Endothelial cell of umbilical vein (primary cell): ENCODE measurements around the gene NKX1-1. TPM values are rescaled to one million over a fixed set of nuclear protein-coding genes. Genes with fewer than 3 reads are reported as not detected.

ENCODE experiments used
- BruUV-seq: library from RNA; stranded (reverse); fragments of 400-500 nt; replicated peaks from 2 replicates; lab custom pipeline; 2021; lab: Mats Ljungman, UMichigan
- CTCF ChIA-PET: fragments of 300-600, 350-600 bp; sonication (Branson Sonifier 250); formaldehyde crosslinking; loops from one replicate; lab custom pipeline; 2021; ENCODE audit warnings: antibody characterized with exemption, inconsistent platforms; lab: Charles Lee
- POLR2A ChIA-PET: fragments of 300-600, 350-600 bp; sonication (Branson Sonifier 250); formaldehyde crosslinking; loops from one replicate; lab custom pipeline; 2021; ENCODE audit warnings: antibody characterized with exemption, inconsistent platforms; lab: Charles Lee
- DNase-seq: peaks from one replicate; pipeline ENCODE4 v3.0.0-alpha.2; 2011; ENCODE audit warnings: low read depth, low spot score
- FAIRE-seq: peaks from 2 replicates; lab custom pipeline; 2011; peaks lifted over from hg19 to GRCh38; lab: Jason Lieb, UNC
- H2AFZ ChIP-seq: 2 replicates; pipeline ENCODE4 v1.6.0; 2012; ENCODE audit warnings: low read depth, low read length, control low read depth, inconsistent platforms
- H3K27ac ChIP-seq: 2 replicates; pipeline ENCODE4 v1.5.1; 2011; ENCODE audit warnings: low read depth, mild to moderate bottlenecking, control low read depth, low read length, moderate library complexity; ENCODE audit not compliant: insufficient read depth
- H3K27me3 ChIP-seq, 2 experiments: 2 replicates each; pipeline versions ENCODE4 v1.6.0 to v1.6.1; 2011; ENCODE audit warnings: low read length in 2 of 2, mixed read lengths in 1 of 2; ENCODE audit not compliant: control insufficient read depth in 2 of 2, insufficient read depth in 2 of 2
- H3K36me3 ChIP-seq, 2 experiments: 2 replicates in 1 of 2; 3 replicates in 1 of 2; pipeline ENCODE4 v1.5.1; 2011; ENCODE audit warnings: low read length in 2 of 2, mild to moderate bottlenecking in 1 of 2, moderate library complexity in 1 of 2; ENCODE audit not compliant: control insufficient read depth in 2 of 2, insufficient read depth in 2 of 2; ENCODE audit errors: extremely low read depth in 1 of 2
- H3K4me1 ChIP-seq: 3 replicates; pipeline ENCODE4 v1.5.1; 2011; ENCODE audit warnings: mild to moderate bottlenecking, low read length; ENCODE audit not compliant: control insufficient read depth, insufficient read depth; ENCODE audit errors: extremely low read depth
- H3K4me2 ChIP-seq: 2 replicates; pipeline ENCODE4 v1.6.1; 2011; ENCODE audit warnings: low read length, control low read depth, mixed read lengths; ENCODE audit not compliant: insufficient read depth
- H3K4me3 ChIP-seq, 3 experiments: fragments of 200-600 bp in 1 of 3; sonication (generic), shearing (Covaris generic) in 1 of 3; replicated peaks in 1 of 3; 2 replicates each; pipeline ENCODE4 v1.5.1; 2011 to 2016; ENCODE audit warnings: control low read depth in 3 of 3, low read length in 3 of 3, mild to moderate bottlenecking in 2 of 3, inconsistent platforms in 1 of 3, low read depth in 1 of 3, moderate library complexity in 1 of 3; ENCODE audit not compliant: insufficient read depth in 1 of 3
- H3K79me2 ChIP-seq: 2 replicates; pipeline ENCODE4 v1.6.0; 2012; ENCODE audit warnings: low read length, inconsistent platforms; ENCODE audit not compliant: control insufficient read depth, insufficient read depth
- H3K9ac ChIP-seq: replicated peaks from 2 replicates; pipeline ENCODE3; 2011; ENCODE audit warnings: low read length, control low read depth; ENCODE audit not compliant: insufficient read depth; ENCODE audit errors: extremely low read depth
- H3K9me1 ChIP-seq: replicated peaks from 3 replicates; pipeline ENCODE4 v1.6.0; 2011; ENCODE audit warnings: mild to moderate bottlenecking, low read length; ENCODE audit not compliant: control insufficient read depth, insufficient read depth; ENCODE audit errors: extremely low read depth
- H3K9me3 ChIP-seq: replicated peaks from 2 replicates; pipeline ENCODE4 v1.5.1; 2012; ENCODE audit warnings: low read length, inconsistent platforms; ENCODE audit not compliant: control insufficient read depth, insufficient read depth
- H4K20me1 ChIP-seq: replicated peaks from 2 replicates; pipeline ENCODE3; 2011; ENCODE audit warnings: mild to moderate bottlenecking, low read length; ENCODE audit not compliant: control insufficient read depth, insufficient read depth; ENCODE audit errors: extremely low read depth
- EZH2 ChIP-seq: IDR thresholded peaks from 2 replicates; pipeline ENCODE4 v1.6.1; 2012; ENCODE audit warnings: borderline replicate concordance, low read depth, mild to moderate bottlenecking, moderate library complexity, low read length, inconsistent platforms; ENCODE audit not compliant: severe bottlenecking
- FOS ChIP-seq: IDR thresholded peaks from 2 replicates; pipeline ENCODE4 v1.6.1; 2011; ENCODE audit warnings: mild to moderate bottlenecking, low read length, moderate library complexity, borderline replicate concordance; ENCODE audit not compliant: insufficient read depth
- GATA2 ChIP-seq: IDR thresholded peaks from 2 replicates; pipeline ENCODE4 v1.7.0; 2011; ENCODE audit warnings: low read depth, mild to moderate bottlenecking, moderate library complexity, mixed read lengths, low read length; ENCODE audit not compliant: insufficient read length, insufficient read depth
- JUN ChIP-seq: IDR thresholded peaks from 2 replicates; pipeline ENCODE4 v1.6.1; 2011; ENCODE audit warnings: borderline replicate concordance, low read depth; ENCODE audit not compliant: insufficient read length, insufficient read depth
- MYC ChIP-seq: IDR thresholded peaks from one replicate; pipeline ENCODE4 v1.6.1; 2011; ENCODE audit warnings: mild to moderate bottlenecking, low read depth, low read length
- POLR2A ChIP-seq: IDR thresholded peaks from 2 replicates; pipeline ENCODE4 v1.6.1; 2012; ENCODE audit warnings: low read depth, mild to moderate bottlenecking, control low read depth, low read length
- POLR2AphosphoS5 ChIP-seq: IDR thresholded peaks from 2 replicates; pipeline ENCODE4 v1.6.1; 2012; ENCODE audit warnings: low read depth, mild to moderate bottlenecking, control low read depth, low read length, moderate library complexity; ENCODE audit not compliant: insufficient read depth
- dilution Hi-C: fragments of 300-500 bp; cut with MboI; formaldehyde crosslinking; loops from one replicate; pipeline ENCODE4 v1.15.0; 2019; ENCODE audit warnings: low sequenced_read_pairs; ENCODE audit not compliant: extremely low pct_ligation_motif_present
- intact Hi-C: fragments of 100-400 bp; cut with micrococcal nuclease; formaldehyde crosslinking; loops from one replicate; pipeline ENCODE4 v1.10.0; 2022
- polyA plus RNA-seq, 4 experiments: library from polyadenylated mRNA; depleted of rRNA in 3 of 4; stranded (reverse) in 3 of 4; unstranded in 1 of 4; fragments of >200 nt; gene quantifications; 2 replicates each; pipeline versions ENCODE4 v1.2.1 to v1.2.3, GENCODE V29; 2011 to 2012; ENCODE audit warnings: missing spikeins in 1 of 4
- total RNA-seq: library from RNA; stranded (reverse); gene quantifications from 2 replicates; pipeline ENCODE4 v1.2.3, GENCODE V29; 2021
- TF ChIP-seq, protein P1 (sequence below), 2 donors: IDR thresholded peaks; 1 replicate in 1 of 2; 2 replicates in 1 of 2; pipeline ENCODE4 v1.5.1; 2011; ENCODE audit warnings: low read length in 2 of 2, mild to moderate bottlenecking in 2 of 2, moderate library complexity in 2 of 2, control low read depth in 1 of 2, inconsistent platforms in 1 of 2, low read depth in 1 of 2; ENCODE audit not compliant: insufficient read depth in 1 of 2; ENCODE audit errors: extremely low read depth in 1 of 2
- TF ChIP-seq, protein P2 (sequence below): IDR thresholded peaks from 2 replicates; pipeline ENCODE4 v1.6.1; 2011; ENCODE audit not compliant: insufficient read depth, insufficient read length

Gene NKX1-1
- total and polyA plus RNA-seq, 2 donors (not counting 3 experiments of a cell fraction or from before 2014, with no cell fraction given): not detected

DNA sequence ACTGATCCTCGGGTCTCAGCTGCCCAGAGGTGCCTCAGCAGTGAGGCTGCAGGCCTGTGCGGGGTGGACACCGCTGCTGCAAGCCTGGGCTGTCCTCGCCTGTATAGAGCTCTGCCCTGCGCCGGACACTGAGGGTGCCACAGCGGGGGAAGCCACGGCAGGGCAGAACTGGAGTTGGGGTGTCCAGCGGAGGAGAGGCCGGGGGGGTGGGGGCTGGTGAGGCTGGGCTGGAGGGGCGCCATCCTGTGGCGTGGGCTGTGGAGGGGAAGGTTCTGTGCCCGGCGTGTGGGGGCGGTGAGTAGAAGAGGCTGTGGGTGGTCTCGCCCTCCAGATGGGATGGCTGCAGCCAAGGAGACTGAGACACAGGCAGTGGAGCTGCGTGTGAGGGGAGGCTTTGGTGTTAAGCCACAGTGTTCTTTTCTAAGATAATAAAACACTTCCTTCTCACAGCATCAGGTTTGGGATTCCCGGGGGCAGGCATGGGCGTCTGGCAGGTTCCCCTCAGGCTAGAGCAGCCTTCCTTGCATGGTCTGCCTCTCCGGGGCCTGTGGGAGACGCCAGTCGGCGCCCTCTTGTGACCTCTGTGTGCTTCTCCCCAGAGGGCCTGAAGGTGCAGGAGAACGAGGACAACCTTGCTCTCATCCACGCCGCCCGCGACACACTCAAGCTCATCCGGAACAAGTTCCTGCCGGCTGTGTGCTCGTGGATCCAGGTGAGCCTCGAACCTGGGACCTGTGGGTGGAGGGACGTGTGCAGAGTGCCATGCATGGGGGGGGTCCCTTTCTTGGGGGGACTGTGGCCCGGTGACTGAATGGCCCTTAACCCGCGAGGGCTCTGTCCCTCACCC is 51.9 kb downstream of the NKX1-1 start:
- CTCF ChIA-PET: interaction anchor here (0.6 to 3.9 kb wide), 6 partner anchors 7 to 275 kb away, joined by 3 to 53 read pairs (median 11); partner anchors contain the start of gene UVSSA
- POLR2A ChIA-PET: no interaction called here
- Histone ChIP-seq H3K4me2 (no peak overlapping the region), H3K27me3 (no peaks in the 10 kb centered on the region), H3K4me3 (no peak overlapping the region), H3K9me3 (no peaks in the 10 kb centered on the region), H3K9me1 (no peaks in the 10 kb centered on the region), H2AFZ (no peak overlapping the region), H3K79me2 (no peaks in the 10 kb centered on the region), H3K4me1 (no peaks in the 10 kb centered on the region), H3K36me3 (no peaks in the 10 kb centered on the region), H3K27ac (no peak overlapping the region), H4K20me1 (no peaks in the 10 kb centered on the region), H3K9ac (no peak overlapping the region)
- BruUV-seq: no TSS peak
- FAIRE-seq (no peak), DNase-seq (no peak)
- TF ChIP-seq FOS: no peak
- no peak for TF ChIP-seq GATA2
- no peak for TF ChIP-seq JUN
- TF ChIP-seq POLR2AphosphoS5: no peak
- TF ChIP-seq, protein P1, sequence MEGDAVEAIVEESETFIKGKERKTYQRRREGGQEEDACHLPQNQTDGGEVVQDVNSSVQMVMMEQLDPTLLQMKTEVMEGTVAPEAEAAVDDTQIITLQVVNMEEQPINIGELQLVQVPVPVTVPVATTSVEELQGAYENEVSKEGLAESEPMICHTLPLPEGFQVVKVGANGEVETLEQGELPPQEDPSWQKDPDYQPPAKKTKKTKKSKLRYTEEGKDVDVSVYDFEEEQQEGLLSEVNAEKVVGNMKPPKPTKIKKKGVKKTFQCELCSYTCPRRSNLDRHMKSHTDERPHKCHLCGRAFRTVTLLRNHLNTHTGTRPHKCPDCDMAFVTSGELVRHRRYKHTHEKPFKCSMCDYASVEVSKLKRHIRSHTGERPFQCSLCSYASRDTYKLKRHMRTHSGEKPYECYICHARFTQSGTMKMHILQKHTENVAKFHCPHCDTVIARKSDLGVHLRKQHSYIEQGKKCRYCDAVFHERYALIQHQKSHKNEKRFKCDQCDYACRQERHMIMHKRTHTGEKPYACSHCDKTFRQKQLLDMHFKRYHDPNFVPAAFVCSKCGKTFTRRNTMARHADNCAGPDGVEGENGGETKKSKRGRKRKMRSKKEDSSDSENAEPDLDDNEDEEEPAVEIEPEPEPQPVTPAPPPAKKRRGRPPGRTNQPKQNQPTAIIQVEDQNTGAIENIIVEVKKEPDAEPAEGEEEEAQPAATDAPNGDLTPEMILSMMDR (IDR thresholded peaks at IDR 0.05; ENCODE audit: extremely low read depth in 1 of 2, insufficient read depth in 1 of 2, low read depth in 1 of 2, low read length in 2 of 2): no peak
- no peak for TF ChIP-seq POLR2A
- no peak for TF ChIP-seq EZH2
- TF ChIP-seq MYC: no peak
- TF ChIP-seq, protein P2, sequence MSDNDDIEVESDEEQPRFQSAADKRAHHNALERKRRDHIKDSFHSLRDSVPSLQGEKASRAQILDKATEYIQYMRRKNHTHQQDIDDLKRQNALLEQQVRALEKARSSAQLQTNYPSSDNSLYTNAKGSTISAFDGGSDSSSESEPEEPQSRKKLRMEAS: no peak
- intact Hi-C loops: no loop called here
- dilution Hi-C loops: no loop called here
